Upper lobe of left lung (tissue), 6 donors: ENCODE measurements around the gene BAD. TPM values are rescaled to one million over a fixed set of nuclear protein-coding genes. Genes with fewer than 3 reads are reported as not detected.

ENCODE experiments used
- ATAC-seq, 2 donors: fragments of 200-7000 bp; cut with Tn5 transposase; one replicate each; pipeline ENCODE4 v1.9.1; 2022; ENCODE audit warnings: mild to moderate bottlenecking in 2 of 2, moderate library complexity in 2 of 2; ENCODE audit not compliant: low FRiP score in 2 of 2
- DNase-seq, 2 donors: peaks; one replicate each; pipeline ENCODE4 v3.0.0-alpha.2; 2019 to 2020
- H3K27ac ChIP-seq, 4 donors: fragments of 200-600 bp; sonication (generic); one replicate each; pipeline ENCODE4 v1.5.1; 2016 to 2019
- H3K27me3 ChIP-seq, 4 donors: fragments of 200-600 bp; sonication (generic); one replicate each; pipeline ENCODE4 v1.5.1; 2017 to 2019
- H3K36me3 ChIP-seq, 4 donors: fragments of 200-600 bp; sonication (generic); one replicate each; pipeline ENCODE4 v1.5.1; 2016 to 2019
- H3K4me1 ChIP-seq, 4 donors: fragments of 200-600 bp; sonication (generic); one replicate each; pipeline ENCODE4 v1.5.1; 2018 to 2019
- H3K4me3 ChIP-seq, 4 donors: fragments of 200-600 bp; sonication (generic); one replicate each; pipeline ENCODE4 v1.5.1; 2017 to 2019; ENCODE audit warnings: mild to moderate bottlenecking in 2 of 4, moderate library complexity in 1 of 4
- H3K9me3 ChIP-seq, 4 donors: fragments of 200-600 bp; sonication (generic); one replicate each; pipeline ENCODE4 v1.5.1; 2018 to 2019
- CTCF ChIP-seq, 6 experiments: fragments of 450-650 bp in 4 of 6; fragments of 200-600 bp in 2 of 6; sonication (generic) in 2 of 6; IDR thresholded peaks; one replicate each; pipeline ENCODE4 v1.5.1; 2016 to 2019; ENCODE audit warnings: antibody characterized with exemption in 6 of 6
- EP300 ChIP-seq, 4 donors: sonication (generic); formaldehyde crosslinking; IDR thresholded peaks; one replicate each; pipeline ENCODE4 v1.5.1; 2017; ENCODE audit warnings: antibody characterized with exemption in 4 of 4, control low read depth in 2 of 4
- POLR2A ChIP-seq, 4 donors: fragments of 450-650 bp; IDR thresholded peaks; one replicate each; pipeline ENCODE4 v1.5.1; 2016 to 2017; ENCODE audit warnings: antibody characterized with exemption in 4 of 4, mild to moderate bottlenecking in 2 of 4
- POLR2AphosphoS5 ChIP-seq, 2 donors: sonication (generic); formaldehyde crosslinking; IDR thresholded peaks; one replicate each; pipeline ENCODE4 v1.5.1; 2017; ENCODE audit warnings: antibody characterized with exemption in 2 of 2
- WGBS, 2 donors: methylation state at CpG; one replicate each; pipeline ENCODE4 v1.1.5; 2017 to 2018; 5-methylcytosine and 5-hydroxymethylcytosine counted together
- total RNA-seq, 6 donors: library from RNA; depleted of rRNA in 4 of 6; stranded (reverse); fragments of >200 nt in 4 of 6; gene quantifications; one replicate each; pipeline versions ENCODE4 v1.1.0 to v1.2.1, GENCODE V29; 2016 to 2021
- donor health status: DM: no; HTN: no; CAD: no; lungs with moderate emphysema.
- donor health status: DM: no; HTN: yes; CAD: no; lungs with severe emphysema.

The BAD gene
- total RNA-seq, 6 donors from 2014 or later, result 59.7 to 150 (median 80.1) TPM

GRCh38 chr11:64306876-64307622 lies 22.6 kb upstream of the BAD start:
- peak overlapping the region in 3 of 4 donors; percentile 84 to 96 (median 90) for H3K4me3 ChIP-seq
- DNase-seq (peak; percentile 62 to 75), ATAC-seq (no peak)
- H3K4me1 ChIP-seq, result peaks cover 14 to 28% (median 21%) of the 10 kb centered on the region in 4 donors
- no peaks in the 10 kb centered on the region for H3K27me3 ChIP-seq
- peak overlapping the region; percentile 88 to 97 (median 96) for H3K27ac ChIP-seq
- H3K9me3 ChIP-seq, result no peaks in the 10 kb centered on the region
- no peak for TF ChIP-seq CTCF (IDR thresholded peaks at IDR 0.05)
- TF ChIP-seq POLR2A (IDR thresholded peaks at IDR 0.05), result no peak
- TF ChIP-seq POLR2AphosphoS5 (IDR thresholded peaks at IDR 0.05), result peak in 1 of 2 donors; percentile 10
- TF ChIP-seq EP300 (IDR thresholded peaks at IDR 0.05), result no peak
- 51% methylated on average over 8 of the region's 15 CpGs; no CpG with 5 or more reads in 1 of the 2 donors for WGBS, 2 donors
- peaks cover 0 to 9% (median 4%) of the 10 kb centered on the region in 4 donors for H3K36me3 ChIP-seq

GRCh38 chr11:64306563-64306875 lies 22.1 kb upstream of the BAD start:
- peaks cover 14 to 28% (median 23%) of the 10 kb centered on the region in 4 donors for H3K4me1 ChIP-seq
- H3K4me3 ChIP-seq, result peak overlapping the region; percentile 65 to 96 (median 87)
- H3K9me3 ChIP-seq, result no peaks in the 10 kb centered on the region
- ATAC-seq (no peak), DNase-seq (peak in 1 of 2 donors; percentile 39)
- H3K27ac ChIP-seq, result peak overlapping the region; percentile 88 to 97 (median 96)
- no peak for TF ChIP-seq POLR2AphosphoS5 (IDR thresholded peaks at IDR 0.05)
- 19 to 28% methylated on average over 7 of the region's 9 CpGs for WGBS, 2 donors
- no peaks in the 10 kb centered on the region for H3K27me3 ChIP-seq
- H3K36me3 ChIP-seq, result peaks cover 0 to 9% (median 3%) of the 10 kb centered on the region in 4 donors

- H3K4me3 ChIP-seq, result peak overlapping the region; percentile 65 to 96 (median 87)
- TF ChIP-seq POLR2A (IDR thresholded peaks at IDR 0.05) (peak in 3 of 4 donors; percentile 27 to 80 (median 64)), CTCF (IDR thresholded peaks at IDR 0.05) (peak in 5 of 6 experiments; percentile 12 to 46 (median 17)), POLR2AphosphoS5 (IDR thresholded peaks at IDR 0.05) (peak in 1 of 2 donors; percentile 66), EP300 (IDR thresholded peaks at IDR 0.05) (no peak)
- H3K27me3 ChIP-seq, result no peaks in the 10 kb centered on the region
- peaks cover 0 to 9% (median 0%) of the 10 kb centered on the region in 4 donors for H3K36me3 ChIP-seq
- peak; percentile 13 to 24 for ATAC-seq
- DNase-seq, result peak; percentile 89 to 94
- no peaks in the 10 kb centered on the region for H3K9me3 ChIP-seq
- H3K4me1 ChIP-seq, result peaks cover 17 to 33% (median 29%) of the 10 kb centered on the region in 4 donors
- 0 to 1% methylated on average over 22 to 40 of the region's 71 CpGs for WGBS, 2 donors
- peak overlapping the region; percentile 88 to 97 (median 96) for H3K27ac ChIP-seq
Measured at GRCh38 chr11:64305691-64306562, 21.5 kb upstream of the BAD start.

- TF ChIP-seq EP300 (IDR thresholded peaks at IDR 0.05) (peak in 1 of 4 donors; percentile 57), CTCF (IDR thresholded peaks at IDR 0.05) (no peak), POLR2A (IDR thresholded peaks at IDR 0.05) (peak in 1 of 4 donors; percentile 69), POLR2AphosphoS5 (IDR thresholded peaks at IDR 0.05) (peak; percentile 31 to 64)
Measured at GRCh38 chr11:64305075-64305690, 20.7 kb upstream of the BAD start, which contains the start of gene ESRRA. Gene ESRRA (plus strand): TSS chr11:64305524. CDS start chr11:64307180, 1,656 bp downstream.

More at GRCh38 chr11:64305075-64305690, 20.7 kb upstream of the BAD start, which contains the start of gene ESRRA:
- peaks cover 0 to 7% (median 3%) of the 10 kb centered on the region in 4 donors for H3K27me3 ChIP-seq
- peak within 1 kb of the TSS; percentile 91 to 97 (median 96) for H3K27ac ChIP-seq
- H3K9me3 ChIP-seq, result no peaks in the 10 kb centered on the region
- peak within 1 kb of the TSS; percentile 65 to 96 (median 87) for H3K4me3 ChIP-seq
- peaks cover 24 to 41% (median 36%) of the 10 kb centered on the region in 4 donors for H3K4me1 ChIP-seq
- ATAC-seq, result peak; percentile 95 to 96
- DNase-seq, result peak; percentile 100
- H3K36me3 ChIP-seq, result peaks cover 0 to 9% (median 0%) of the 10 kb centered on the region in 4 donors
- 1% methylated on average over 18 of the region's 81 CpGs; no CpG with 5 or more reads in 1 of the 2 donors for WGBS, 2 donors
